Neural cell (in vitro differentiated cells): ENCODE results near the gene GRIA1.

Experiments
- CTCF ChIP-seq: fragments of 450-650 bp; IDR thresholded peaks from 2 replicates; pipeline ENCODE4 v1.5.1; 2014; ENCODE audit warnings: antibody characterized with exemption, mild to moderate bottlenecking, moderate library complexity; ENCODE audit not compliant: poor library complexity, severe bottlenecking
- EP300 ChIP-seq: fragments of 450-650 bp; conservative IDR thresholded peaks from 2 replicates; pipeline ENCODE4 v1.6.1; 2014; ENCODE audit warnings: antibody characterized with exemption, mild to moderate bottlenecking, moderate library complexity; ENCODE audit not compliant: poor library complexity, severe bottlenecking
- MXI1 ChIP-seq: fragments of 450-650 bp; conservative IDR thresholded peaks from 2 replicates; pipeline ENCODE4 v1.6.1; 2014; ENCODE audit warnings: antibody characterized with exemption, mild to moderate bottlenecking; ENCODE audit not compliant: poor library complexity, severe bottlenecking
- POLR2AphosphoS5 ChIP-seq: IDR thresholded peaks from 2 replicates; pipeline ENCODE4 v1.6.1; 2012

- TF ChIP-seq CTCF: no peak
- TF ChIP-seq POLR2AphosphoS5: no peak
- no peak for TF ChIP-seq MXI1
- no peak for TF ChIP-seq EP300
Observed at GRCh38 chr5:153671653-153672346, 181.3 kb downstream of the GRIA1 start.
